WTC11 (cell line): ENCODE results near the gene UAP1L1.

ENCODE experiments used
- CTCF ChIP-seq: fragments of 200-600 bp; IDR thresholded peaks from 2 replicates; pipeline ENCODE4 v1.8.0; 2022; ENCODE audit warnings: antibody characterized with exemption
- FOXJ3 ChIP-seq: sonication (generic); formaldehyde crosslinking; IDR thresholded peaks from 2 replicates; pipeline ENCODE4 v1.9.0; 2021; ENCODE audit warnings: missing genetic modification reagents, mild to moderate bottlenecking, borderline replicate concordance
- JUN ChIP-seq: sonication (generic); formaldehyde crosslinking; IDR thresholded peaks from 2 replicates; pipeline ENCODE4 v1.8.0; 2023; ENCODE audit warnings: mild to moderate bottlenecking, missing genetic modification reagents
- NR3C1 ChIP-seq: sonication (generic); formaldehyde crosslinking; conservative IDR thresholded peaks from 2 replicates; pipeline ENCODE4 v1.8.1; 2023; ENCODE audit warnings: low read depth, mild to moderate bottlenecking, missing genetic modification reagents
- USF1 ChIP-seq: sonication (generic); formaldehyde crosslinking; IDR thresholded peaks from 2 replicates; pipeline ENCODE4 v1.8.0; 2022; ENCODE audit warnings: mild to moderate bottlenecking, missing genetic modification reagents
- ZNF232 ChIP-seq: sonication (generic); formaldehyde crosslinking; IDR thresholded peaks from 2 replicates; pipeline ENCODE4 v1.8.0; 2022; ENCODE audit warnings: mild to moderate bottlenecking, missing genetic modification reagents

DNA sequence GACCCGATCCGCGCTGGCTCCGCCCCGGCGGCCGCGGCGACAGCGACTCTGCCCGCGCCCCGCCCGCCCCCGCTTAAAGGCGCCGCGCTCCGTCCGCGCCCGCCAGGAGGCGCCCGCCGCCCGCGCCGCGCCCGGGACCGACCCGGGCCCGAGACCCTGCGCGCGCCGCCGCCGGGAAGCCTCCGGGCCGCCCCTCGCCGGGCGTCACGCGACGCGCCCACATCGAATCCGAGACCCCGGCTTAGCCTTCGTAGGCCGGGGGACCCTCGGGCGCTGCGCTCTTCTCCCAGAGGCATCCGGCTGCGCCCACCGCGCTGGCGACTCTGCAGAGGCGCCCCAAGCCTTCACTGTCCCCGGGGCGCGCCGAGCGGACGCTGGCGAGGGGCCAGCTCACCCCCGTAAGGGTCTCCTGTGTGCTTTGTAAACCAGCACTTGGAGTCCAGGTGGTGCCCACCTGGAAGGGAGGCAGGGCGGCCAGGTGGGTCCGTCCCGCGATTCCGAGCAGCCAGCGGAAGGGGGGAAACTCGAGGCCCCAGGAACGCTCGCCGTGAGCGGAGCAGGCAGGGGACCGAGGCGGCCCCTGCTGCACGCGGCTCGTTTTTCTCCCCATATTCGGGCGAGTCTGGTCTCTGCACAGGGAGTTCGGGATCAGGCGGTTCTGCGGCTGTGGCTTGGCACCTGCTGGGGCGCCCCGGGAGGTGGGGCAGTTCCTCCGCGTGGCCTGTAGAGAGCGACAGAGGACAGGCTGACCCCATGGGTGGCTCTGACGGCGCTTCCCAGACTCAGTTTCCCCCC is 48.9 kb upstream of the UAP1L1 start:
- 0 out of 2 replicates have a peak, but pooled peaks have one; percentile 9 for TF ChIP-seq CTCF
- no peak for TF ChIP-seq USF1 (CRISPR knock-in tag)
- TF ChIP-seq JUN: no peak
- no peak for TF ChIP-seq ZNF232 (CRISPR knock-in tag)
- no peak for TF ChIP-seq NR3C1
- no peak for TF ChIP-seq FOXJ3 (CRISPR knock-in tag)
